Tibial nerve (tissue), 4 donors: Measurements from ENCODE around the gene BCL2L14. TPM values are rescaled to one million over a fixed set of nuclear protein-coding genes. Genes with fewer than 3 reads are reported as not detected.

Experiments used
- DNase-seq, 2 donors: peaks; one replicate each; pipeline ENCODE4 v3.0.0-alpha.2; 2019; ENCODE audit warnings: low spot score in 2 of 2
- H3K27ac ChIP-seq, 4 donors: fragments of 200-600 bp; sonication (generic) in 3 of 4; one replicate each; pipeline ENCODE4 v1.5.1; 2017 to 2019; ENCODE audit warnings: mild to moderate bottlenecking in 1 of 4
- H3K27me3 ChIP-seq, 2 donors: fragments of 200-600 bp; sonication (generic) in 1 of 2; one replicate each; pipeline versions ENCODE4 v1.5.1 to v1.6.0; 2017 to 2019
- H3K36me3 ChIP-seq, 3 donors: fragments of 200-600 bp; sonication (generic); one replicate each; pipeline ENCODE4 v1.5.1; 2018 to 2019
- H3K4me1 ChIP-seq, 4 donors: fragments of 200-600 bp; sonication (generic) in 3 of 4; one replicate each; pipeline ENCODE4 v1.5.1; 2017 to 2019
- H3K4me3 ChIP-seq, 4 donors: fragments of 200-600 bp; sonication (generic) in 3 of 4; one replicate each; pipeline ENCODE4 v1.5.1; 2017 to 2019; ENCODE audit warnings: mild to moderate bottlenecking in 1 of 4, moderate library complexity in 1 of 4
- H3K9me3 ChIP-seq, 4 donors: fragments of 200-600 bp; sonication (generic) in 3 of 4; one replicate each; pipeline ENCODE4 v1.5.1; 2017 to 2019
- POLR2A ChIP-seq, 2 donors: fragments of 450-650 bp; IDR thresholded peaks; one replicate each; pipeline ENCODE4 v1.6.1; 2017; ENCODE audit warnings: antibody characterized with exemption in 2 of 2, mild to moderate bottlenecking in 2 of 2, moderate library complexity in 2 of 2
- WGBS, 2 donors: methylation state at CpG; one replicate each; pipeline ENCODE4 v1.1.5; 2018; 5-methylcytosine and 5-hydroxymethylcytosine counted together
- total RNA-seq, 4 donors: library from RNA; depleted of rRNA; stranded (reverse); fragments of >200 nt; gene quantifications; one replicate each; pipeline ENCODE4 v1.1.0, GENCODE V29; 2016

The BCL2L14 gene
- total RNA-seq, 4 donors from 2014 or later = not detected

GRCh38 chr12:12147111-12147510 is 76.4 kb downstream of the BCL2L14 start:
- Histone ChIP-seq H3K9me3 (no peaks in the 10 kb centered on the region), H3K27ac (no peak overlapping the region), H3K4me3 (no peak overlapping the region), H3K27me3 (no peaks in the 10 kb centered on the region), H3K4me1 (no peaks in the 10 kb centered on the region), H3K36me3 (peaks cover 0 to 68% (median 0%) of the 10 kb centered on the region in 3 donors)
- no peak for TF ChIP-seq POLR2A (IDR thresholded peaks at IDR 0.05)
- WGBS, 2 donors = 72 to 74% methylated on average over 6 of the region's 6 CpGs
- no peak for DNase-seq

Other genes with a start within 250 kb of the BCL2L14 start
- gene LRP6, start 196.1 kb downstream of the BCL2L14 start, total RNA-seq = 10 to 100 TPM; 30.6 to 64.5 (median 44.9) TPM